HS-27A (cell line): Measurements from ENCODE around the gene DIO3.

ENCODE experiments used
- DNase-seq: peaks from one replicate; pipeline ENCODE4 v3.0.0-alpha.2; 2012; ENCODE audit warnings: low read depth, missing footprints

The DIO3 gene

GRCh38 chr14:101583006-101583714 lies 21.9 kb downstream of the DIO3 start:
- DNase-seq = no peak

GRCh38 chr14:101583715-101584054 lies 22.4 kb downstream of the DIO3 start:
- DNase-seq = no peak

GRCh38 chr14:101584055-101584859 lies 23.0 kb downstream of the DIO3 start:
- DNase-seq = no peak

- DNase-seq = no peak
Observed at GRCh38 chr14:101585211-101585610, 23.9 kb downstream of the DIO3 start.

GRCh38 chr14:101586531-101587430 lies 25.5 kb downstream of the DIO3 start:
- DNase-seq = no peak

GRCh38 chr14:101587441-101587911 lies 26.2 kb downstream of the DIO3 start:
- no peak for DNase-seq

- no peak for DNase-seq
Observed at GRCh38 chr14:101588286-101588975, 27.1 kb downstream of the DIO3 start.

- DNase-seq = no peak
Observed at GRCh38 chr14:101588990-101589389, 27.7 kb downstream of the DIO3 start.

- DNase-seq = no peak
Observed at GRCh38 chr14:101589486-101590015, 28.3 kb downstream of the DIO3 start.

- DNase-seq = no peak
Observed at GRCh38 chr14:101590062-101590461, 28.8 kb downstream of the DIO3 start.

GRCh38 chr14:101590616-101591015 lies 29.3 kb downstream of the DIO3 start:
- no peak for DNase-seq

- DNase-seq = no peak
Observed at GRCh38 chr14:101591121-101591520, 29.8 kb downstream of the DIO3 start.

- DNase-seq = no peak
Observed at GRCh38 chr14:101591582-101591981, 30.3 kb downstream of the DIO3 start.

GRCh38 chr14:101593411-101594238 lies 32.3 kb downstream of the DIO3 start:
- no peak for DNase-seq

GRCh38 chr14:101594511-101595148 lies 33.3 kb downstream of the DIO3 start:
- no peak for DNase-seq

GRCh38 chr14:101595349-101595748 lies 34.1 kb downstream of the DIO3 start:
- no peak for DNase-seq

- DNase-seq = no peak
Observed at GRCh38 chr14:101595887-101596721, 34.8 kb downstream of the DIO3 start.

- DNase-seq = no peak
Observed at GRCh38 chr14:101596742-101597141, 35.4 kb downstream of the DIO3 start.

- no peak for DNase-seq
Observed at GRCh38 chr14:101598159-101598558, 36.9 kb downstream of the DIO3 start.
